HG02870 (cell line): ENCODE results near the gene TNPO3.
"Not testable (repeated sequence)": the region's sequence is repeated elsewhere in the genome, so short reads cannot be mapped to it uniquely, and the experiment has no call there.

ENCODE experiments used
- ATAC-seq: cut with Tn5 transposase; IDR thresholded peaks from one replicate; pipeline ENCODE4 v1.9.1; 2021; ENCODE audit warnings: mild to moderate bottlenecking, moderate library complexity; ENCODE audit not compliant: unreplicated experiment

Gene TNPO3

GRCh38 chr7:128968624-128969023, 86.3 kb downstream of the TNPO3 start:
- no peak for ATAC-seq

GRCh38 chr7:128963327-128963757, 91.6 kb downstream of the TNPO3 start:
- ATAC-seq = peak; percentile 75

- peak; percentile 10 for ATAC-seq
These were observed 92.0 kb downstream of the TNPO3 start for GRCh38 chr7:128962899-128963298.

GRCh38 chr7:128961030-128961659, 93.8 kb downstream of the TNPO3 start:
- no peak for ATAC-seq

GRCh38 chr7:128959296-128959695, 95.6 kb downstream of the TNPO3 start:
- no peak for ATAC-seq

- ATAC-seq = no peak
These were observed 98.9 kb downstream of the TNPO3 start for GRCh38 chr7:128955981-128956380.

- ATAC-seq = peak; percentile 69
These were observed 99.8 kb downstream of the TNPO3 start for GRCh38 chr7:128954830-128955802.

GRCh38 chr7:128954150-128954549, 100.8 kb downstream of the TNPO3 start:
- no peak for ATAC-seq

- ATAC-seq = no peak
These were observed 103.6 kb downstream of the TNPO3 start for GRCh38 chr7:128951296-128951695.

- no peak for ATAC-seq
These were observed 105.7 kb downstream of the TNPO3 start for GRCh38 chr7:128948976-128949760.

- no peak for ATAC-seq
These were observed 106.5 kb downstream of the TNPO3 start for GRCh38 chr7:128948312-128948973.

GRCh38 chr7:128947854-128948253, 107.1 kb downstream of the TNPO3 start:
- no peak for ATAC-seq

- no peak for ATAC-seq
These were observed 107.7 kb downstream of the TNPO3 start for GRCh38 chr7:128946936-128947830.

GRCh38 chr7:128945668-128946366, 109.1 kb downstream of the TNPO3 start:
- no peak for ATAC-seq

- ATAC-seq = no peak
These were observed 110.2 kb downstream of the TNPO3 start for GRCh38 chr7:128944487-128945236.

- ATAC-seq = not testable (repeated sequence)
These were observed 111.7 kb downstream of the TNPO3 start for GRCh38 chr7:128943251-128943650.

- ATAC-seq = no peak
These were observed 112.9 kb downstream of the TNPO3 start for GRCh38 chr7:128941946-128942526.

GRCh38 chr7:128941323-128941890, 113.5 kb downstream of the TNPO3 start:
- ATAC-seq = no peak
